HG02840 (cell line): ENCODE results near the gene KCNK16.

Source experiments
- ATAC-seq: cut with Tn5 transposase; IDR thresholded peaks from one replicate; pipeline ENCODE4 v1.9.1; 2021; ENCODE audit warnings: mild to moderate bottlenecking, moderate library complexity, moderate number of reproducible peaks; ENCODE audit not compliant: unreplicated experiment, low FRiP score

Gene KCNK16

GRCh38 chr6:39281312-39281980 lies 41.1 kb downstream of the KCNK16 start:
- no peak for ATAC-seq

GRCh38 chr6:39280247-39280731 lies 42.2 kb downstream of the KCNK16 start:
- ATAC-seq, result no peak

DNA sequence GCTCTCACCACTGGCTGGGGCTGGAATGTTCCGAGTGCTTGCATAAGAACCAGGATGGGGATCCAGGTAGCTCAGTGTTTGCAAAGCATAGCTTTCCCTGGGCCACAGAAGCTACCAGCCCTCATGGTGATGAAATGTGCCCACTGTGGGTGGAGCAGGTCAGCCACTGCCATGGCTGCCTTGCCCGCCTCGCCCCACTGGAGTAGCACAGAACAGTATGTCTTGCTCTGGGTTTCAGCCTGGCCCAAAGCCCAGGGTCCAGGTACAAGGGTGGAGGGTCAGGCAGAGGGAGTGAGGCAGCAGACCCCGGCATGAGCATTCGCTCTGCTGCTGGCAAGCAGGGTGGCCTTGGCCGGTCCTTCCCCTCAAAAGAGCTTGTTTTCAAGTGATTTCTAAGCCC lies 43.0 kb downstream of the KCNK16 start:
- ATAC-seq, result no peak

DNA sequence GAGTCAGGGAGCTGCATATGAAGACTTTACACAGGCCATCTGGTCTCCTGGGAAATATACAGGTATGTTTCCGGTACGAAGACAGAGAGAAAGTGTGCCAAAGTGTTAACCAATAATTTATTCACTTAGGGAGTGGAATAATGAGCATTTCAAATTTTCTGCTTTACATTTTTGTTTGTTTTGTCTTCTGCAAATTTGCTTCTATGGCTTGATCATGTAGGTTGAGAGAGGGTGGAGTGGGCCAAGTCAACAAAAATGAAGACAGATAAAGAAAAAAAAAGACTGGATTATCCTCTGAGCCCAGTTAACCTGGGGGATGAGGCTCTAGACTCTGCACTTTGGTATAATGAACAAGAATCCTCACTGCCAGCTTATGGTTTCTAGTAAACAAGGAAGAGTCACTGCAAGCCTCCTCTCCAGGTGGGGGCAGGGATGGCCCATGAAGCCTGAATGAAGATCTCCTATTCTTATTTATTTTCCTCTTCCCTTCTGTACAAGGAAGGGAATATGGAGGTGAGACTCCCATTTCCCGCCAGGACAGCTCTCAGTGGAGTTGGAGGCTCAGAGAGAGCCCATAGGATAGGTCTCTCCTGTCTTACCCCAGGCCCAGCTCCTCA lies 46.0 kb downstream of the KCNK16 start:
- no peak for ATAC-seq

DNA sequence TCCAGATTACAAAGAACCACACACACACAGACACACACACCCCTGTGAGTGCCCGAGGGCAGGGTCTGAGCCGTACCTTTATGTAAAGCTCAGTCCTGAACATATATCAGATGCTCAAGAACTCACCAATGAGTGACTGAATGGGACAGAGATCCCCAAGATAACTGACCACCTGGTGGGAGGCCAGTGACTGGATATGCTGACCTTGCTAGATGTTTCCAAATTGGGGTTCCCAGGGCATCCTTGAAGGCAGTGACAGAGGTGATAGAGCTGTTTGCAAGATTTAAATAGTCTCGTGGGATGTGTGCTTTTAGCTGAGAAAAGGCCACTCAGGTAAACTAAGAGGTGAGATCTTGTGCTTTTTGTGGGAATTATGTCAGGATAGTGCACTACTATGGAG lies 47.6 kb downstream of the KCNK16 start:
- no peak for ATAC-seq

- no peak for ATAC-seq
These were observed 48.0 kb downstream of the KCNK16 start for GRCh38 chr6:39274471-39274870.

DNA sequence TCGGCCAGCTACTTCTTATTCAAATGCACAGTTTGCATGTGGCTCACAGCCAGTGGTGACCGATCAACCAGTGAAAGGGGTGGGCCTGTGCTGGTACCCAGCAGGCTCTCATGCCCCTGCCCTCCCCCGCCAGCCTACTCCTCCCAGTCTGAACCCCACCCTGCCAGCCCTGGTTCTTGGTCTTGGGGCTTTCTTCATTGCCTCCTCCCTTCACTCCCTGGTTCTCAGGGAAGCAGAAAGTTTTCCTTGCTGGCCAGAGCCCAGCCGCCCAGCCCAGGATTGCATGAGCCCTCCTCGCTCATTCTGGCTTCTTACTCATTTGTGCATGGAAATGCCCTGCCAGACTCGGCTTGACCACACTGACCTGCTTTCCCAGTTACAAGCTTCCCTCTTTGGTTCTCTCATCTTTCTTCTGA lies 49.1 kb downstream of the KCNK16 start:
- ATAC-seq, result no peak

- ATAC-seq, result no peak
These were observed 52.5 kb downstream of the KCNK16 start for GRCh38 chr6:39269961-39270360.

- ATAC-seq, result no peak
These were observed 53.8 kb downstream of the KCNK16 start for GRCh38 chr6:39268721-39269120.

DNA sequence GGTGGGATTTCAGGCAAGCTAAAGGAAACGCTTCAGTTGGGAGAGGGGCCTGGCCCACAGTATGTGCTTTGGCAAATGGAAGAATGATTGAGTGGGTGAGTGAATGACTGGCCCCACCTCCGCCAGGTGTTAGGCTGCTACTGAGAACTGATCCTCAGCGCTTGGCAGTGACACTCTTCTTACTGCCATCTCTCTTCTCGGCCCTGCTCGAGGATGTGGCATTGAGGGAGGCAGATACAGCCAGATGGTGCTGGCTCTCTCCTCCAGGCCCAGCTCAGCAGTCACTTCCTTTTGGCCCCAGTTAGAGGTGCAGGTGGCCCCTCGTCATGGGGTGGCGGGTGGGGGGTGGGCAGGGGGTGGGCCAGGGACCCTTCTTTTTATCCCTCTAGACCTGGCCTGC lies 54.3 kb downstream of the KCNK16 start:
- no peak for ATAC-seq

DNA sequence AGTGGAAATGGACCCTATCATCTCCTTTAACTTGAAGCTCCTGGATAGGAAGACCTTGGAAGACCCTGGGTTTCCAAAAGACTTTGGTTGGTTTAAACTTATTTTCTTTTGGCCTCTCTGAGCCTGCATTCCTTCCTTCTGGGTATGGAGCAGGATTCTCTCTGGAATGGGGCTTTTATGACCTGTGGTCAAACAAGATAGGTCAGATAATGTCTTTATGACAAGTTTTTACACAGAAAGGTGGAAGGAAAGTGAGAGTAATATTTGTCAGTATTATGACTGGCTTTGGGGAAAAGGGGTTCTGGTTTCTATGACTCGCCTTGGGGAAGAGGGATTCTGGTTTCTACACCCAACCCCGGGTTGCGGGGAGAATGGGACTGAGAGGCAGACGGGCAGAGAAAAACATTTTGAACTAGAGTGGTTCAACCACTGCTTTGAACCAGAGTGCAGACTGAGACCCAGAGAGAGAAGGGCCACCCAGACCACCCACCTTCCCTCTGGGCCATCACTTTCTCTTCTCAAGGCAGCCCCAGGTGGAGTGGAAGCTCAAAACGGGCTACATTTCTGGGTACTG lies 55.6 kb downstream of the KCNK16 start:
- ATAC-seq, result no peak

- ATAC-seq, result no peak
These were observed 56.1 kb downstream of the KCNK16 start for GRCh38 chr6:39266375-39266774.
